Hepatocyte (in vitro differentiated cells): ENCODE results near the gene GLDN. TPM values are rescaled to one million over a fixed set of nuclear protein-coding genes. Genes with fewer than 3 reads are reported as not detected.

Experiments used
- DNase-seq: peaks from one replicate; pipeline ENCODE4 v3.0.0-alpha.2; 2016; ENCODE audit warnings: low spot score
- H2AFZ ChIP-seq: fragments of 200-600 bp; sonication (generic); 2 replicates; pipeline ENCODE4 v1.6.0; 2016; ENCODE audit warnings: antibody characterized with exemption, mild to moderate bottlenecking
- H3K27ac ChIP-seq: fragments of 200-600 bp; sonication (generic); 2 replicates; pipeline ENCODE4 v1.5.1; 2016; ENCODE audit warnings: mild to moderate bottlenecking
- H3K27me3 ChIP-seq: fragments of 200-600 bp; sonication (generic); 2 replicates; pipeline ENCODE4 v1.6.1; 2016
- H3K36me3 ChIP-seq: fragments of 200-600 bp; sonication (generic); replicated peaks from 2 replicates; pipeline ENCODE4 v1.5.1; 2016; ENCODE audit warnings: low read depth; ENCODE audit not compliant: insufficient read depth
- H3K4me1 ChIP-seq: fragments of 200-600 bp; sonication (generic); 2 replicates; pipeline ENCODE4 v1.5.1; 2016; ENCODE audit warnings: mild to moderate bottlenecking, moderate library complexity; ENCODE audit not compliant: insufficient read depth
- H3K4me2 ChIP-seq: fragments of 200-600 bp; sonication (generic); 2 replicates; pipeline ENCODE4 v1.6.0; 2016
- H3K4me3 ChIP-seq: fragments of 200-600 bp; sonication (generic); 2 replicates; pipeline ENCODE4 v1.5.1; 2016; ENCODE audit warnings: mild to moderate bottlenecking
- H3K79me2 ChIP-seq: fragments of 200-600 bp; sonication (generic); 2 replicates; pipeline ENCODE4 v1.6.0; 2017; ENCODE audit warnings: mild to moderate bottlenecking
- H3K9me2 ChIP-seq: fragments of 200-600 bp; sonication (generic); replicated peaks from 2 replicates; pipeline ENCODE4 v1.6.0; 2017; ENCODE audit warnings: mild to moderate bottlenecking; ENCODE audit not compliant: insufficient read depth
- H3K9me3 ChIP-seq: fragments of 200-600 bp; sonication (generic); 2 replicates; pipeline ENCODE4 v1.5.1; 2016; ENCODE audit warnings: low read depth, mild to moderate bottlenecking
- H4K20me1 ChIP-seq: fragments of 200-600 bp; sonication (generic); 2 replicates; pipeline ENCODE4 v1.6.0; 2016; ENCODE audit warnings: mild to moderate bottlenecking; ENCODE audit not compliant: insufficient read depth, poor library complexity, severe bottlenecking
- EZH2 ChIP-seq: fragments of 200-600 bp; sonication (generic); IDR thresholded peaks from 2 replicates; pipeline ENCODE4 v1.6.1; 2016; ENCODE audit warnings: antibody characterized with exemption, mild to moderate bottlenecking, borderline replicate concordance
- EZH2phosphoT487 ChIP-seq: fragments of 200-600 bp; sonication (generic); IDR thresholded peaks from one replicate; pipeline ENCODE4 v1.6.1; 2018; ENCODE audit warnings: antibody characterized with exemption, mild to moderate bottlenecking, low read depth, moderate library complexity; ENCODE audit not compliant: unreplicated experiment, severe bottlenecking
- WGBS: methylation state at CpG from one replicate; pipeline ENCODE4 v1.1.6; 2016; ENCODE audit warnings: low lambda C conversion rate; ENCODE audit errors: missing lambda C conversion rate; 5-methylcytosine and 5-hydroxymethylcytosine counted together
- polyA plus RNA-seq: library from polyadenylated mRNA; unstranded; fragments of >200 nt; fragmentation: Nextera tagmentation; extraction: Ambion mirVana; gene quantifications from 2 replicates; pipeline ENCODE4 v1.2.1, GENCODE V29; 2016
- total RNA-seq: library from RNA; depleted of rRNA; stranded (reverse); fragments of >200 nt; gene quantifications from 2 replicates; pipeline ENCODE4 v1.2.3, GENCODE V29; 2014
- TF ChIP-seq, protein P1 (sequence below): fragments of 200-600 bp; sonication (generic); IDR thresholded peaks from 2 replicates; pipeline ENCODE4 v1.5.1; 2016; ENCODE audit warnings: antibody characterized with exemption, mild to moderate bottlenecking; ENCODE audit not compliant: poor library complexity

GLDN gene
- total and polyA plus RNA-seq, 2 experiments from 2014 or later: 0.07 to 1.8 TPM

DNA sequence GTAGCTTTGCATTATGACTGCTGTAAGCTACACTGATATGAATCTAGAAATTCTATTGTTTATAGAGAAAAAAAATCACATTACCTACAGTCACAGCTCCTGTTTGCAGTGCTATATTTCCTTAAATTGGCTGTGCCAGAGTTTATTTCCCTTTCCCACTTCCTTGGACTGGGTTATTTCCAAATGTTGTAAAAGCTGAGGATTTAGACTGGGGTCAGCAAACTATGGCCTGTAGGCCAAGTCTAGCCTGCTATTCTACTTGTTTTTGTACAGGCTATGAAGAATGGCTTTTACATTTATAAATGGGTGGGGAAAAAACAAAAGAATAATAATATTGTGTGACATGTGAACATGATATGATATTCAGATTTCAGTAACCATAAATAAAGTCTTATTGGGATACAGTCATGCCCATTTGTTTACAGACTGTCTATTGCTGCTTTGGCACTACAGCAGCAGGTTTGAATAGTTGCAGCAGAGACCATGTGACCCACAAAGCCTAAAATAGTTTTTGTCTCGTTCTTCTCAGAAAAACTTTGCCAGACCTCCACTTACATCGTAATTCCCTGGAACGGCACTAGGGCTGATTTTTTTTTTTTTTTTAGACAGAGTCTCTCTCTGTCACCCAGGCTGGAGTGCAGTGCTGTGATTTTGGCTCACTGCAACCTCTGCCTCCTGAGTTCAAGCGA, 7.8 kb downstream of the GLDN start:
- H4K20me1 ChIP-seq: no peaks in the 10 kb centered on the region
- 64% methylated on average over 4 of the region's 4 CpGs for WGBS
- no peaks in the 10 kb centered on the region for H3K79me2 ChIP-seq
- H2AFZ ChIP-seq: no peak overlapping the region
- H3K9me2 ChIP-seq: no peaks in the 10 kb centered on the region
- DNase-seq: no peak
- no peak overlapping the region for H3K4me2 ChIP-seq
- H3K9me3 ChIP-seq: no peaks in the 10 kb centered on the region
- H3K4me3 ChIP-seq: no peak overlapping the region
- no peak overlapping the region for H3K27ac ChIP-seq
- peaks cover 3% of the 10 kb centered on the region for H3K27me3 ChIP-seq
- no peaks in the 10 kb centered on the region for H3K36me3 ChIP-seq
- no peaks in the 10 kb centered on the region for H3K4me1 ChIP-seq
- TF ChIP-seq EZH2phosphoT487: no peak
- no peak for TF ChIP-seq EZH2
- TF ChIP-seq, protein P1, sequence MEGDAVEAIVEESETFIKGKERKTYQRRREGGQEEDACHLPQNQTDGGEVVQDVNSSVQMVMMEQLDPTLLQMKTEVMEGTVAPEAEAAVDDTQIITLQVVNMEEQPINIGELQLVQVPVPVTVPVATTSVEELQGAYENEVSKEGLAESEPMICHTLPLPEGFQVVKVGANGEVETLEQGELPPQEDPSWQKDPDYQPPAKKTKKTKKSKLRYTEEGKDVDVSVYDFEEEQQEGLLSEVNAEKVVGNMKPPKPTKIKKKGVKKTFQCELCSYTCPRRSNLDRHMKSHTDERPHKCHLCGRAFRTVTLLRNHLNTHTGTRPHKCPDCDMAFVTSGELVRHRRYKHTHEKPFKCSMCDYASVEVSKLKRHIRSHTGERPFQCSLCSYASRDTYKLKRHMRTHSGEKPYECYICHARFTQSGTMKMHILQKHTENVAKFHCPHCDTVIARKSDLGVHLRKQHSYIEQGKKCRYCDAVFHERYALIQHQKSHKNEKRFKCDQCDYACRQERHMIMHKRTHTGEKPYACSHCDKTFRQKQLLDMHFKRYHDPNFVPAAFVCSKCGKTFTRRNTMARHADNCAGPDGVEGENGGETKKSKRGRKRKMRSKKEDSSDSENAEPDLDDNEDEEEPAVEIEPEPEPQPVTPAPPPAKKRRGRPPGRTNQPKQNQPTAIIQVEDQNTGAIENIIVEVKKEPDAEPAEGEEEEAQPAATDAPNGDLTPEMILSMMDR: no peak

DNA sequence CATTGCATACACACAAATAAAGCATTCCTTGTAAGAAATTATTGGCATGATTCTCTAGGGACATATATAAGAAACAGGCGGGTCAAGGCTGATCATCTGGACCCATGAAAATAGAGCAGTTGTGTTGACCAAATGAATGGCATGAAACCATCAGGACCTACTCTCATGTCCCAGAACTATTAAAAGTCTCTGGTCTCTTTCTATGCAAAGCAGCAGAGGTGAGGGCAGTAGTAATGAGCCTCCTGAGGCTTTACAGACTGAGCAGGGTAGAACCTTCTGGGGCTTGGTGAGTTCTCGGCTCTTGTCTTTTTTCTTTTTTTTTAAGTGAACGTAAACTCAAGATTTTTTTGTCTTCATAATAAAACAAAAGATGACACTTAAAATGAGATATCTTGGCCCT, 9.3 kb downstream of the GLDN start:
- Histone ChIP-seq H3K4me3 (no peak overlapping the region), H3K27me3 (peaks cover 3% of the 10 kb centered on the region), H4K20me1 (no peaks in the 10 kb centered on the region), H3K27ac (no peak overlapping the region), H2AFZ (no peak overlapping the region), H3K9me3 (no peaks in the 10 kb centered on the region), H3K79me2 (no peaks in the 10 kb centered on the region), H3K4me2 (no peak overlapping the region), H3K4me1 (no peaks in the 10 kb centered on the region), H3K36me3 (no peaks in the 10 kb centered on the region), H3K9me2 (no peaks in the 10 kb centered on the region)
- DNase-seq: no peak
- 94% methylated on average over 3 of the region's 3 CpGs for WGBS
- TF ChIP-seq, protein P1: no peak
- TF ChIP-seq EZH2phosphoT487: no peak
- TF ChIP-seq EZH2: no peak

DNA sequence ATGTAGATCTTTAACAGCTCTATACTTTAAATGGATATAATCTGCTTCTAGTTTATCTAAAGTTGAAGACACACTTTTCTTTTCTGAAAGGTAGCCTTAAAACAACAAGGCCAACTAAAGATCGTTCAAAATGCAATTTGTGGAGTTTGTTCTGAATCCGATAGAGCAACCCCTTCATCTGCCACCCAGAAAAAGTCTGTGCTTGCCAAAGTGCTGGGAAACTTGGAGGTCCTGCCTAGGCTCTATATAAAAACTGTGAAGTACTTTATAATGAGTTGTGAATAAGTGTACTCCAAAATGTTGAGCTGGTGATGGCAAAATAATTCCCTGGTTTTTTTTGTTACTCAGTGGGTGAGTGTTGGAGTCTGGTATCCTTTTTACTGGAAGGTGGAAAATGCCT, 12.5 kb downstream of the GLDN start:
- no peak for TF ChIP-seq EZH2phosphoT487
- TF ChIP-seq, protein P1: no peak
- TF ChIP-seq EZH2: no peak
- no peaks in the 10 kb centered on the region for H3K36me3 ChIP-seq
- no peaks in the 10 kb centered on the region for H3K27me3 ChIP-seq
- no peaks in the 10 kb centered on the region for H3K4me1 ChIP-seq
- no peaks in the 10 kb centered on the region for H3K9me2 ChIP-seq
- no peak for DNase-seq
- WGBS: 46% methylated on average over 2 of the region's 2 CpGs
- no peak overlapping the region for H3K27ac ChIP-seq
- no peak overlapping the region for H3K4me3 ChIP-seq
- no peak overlapping the region for H3K4me2 ChIP-seq
- H3K79me2 ChIP-seq: no peaks in the 10 kb centered on the region
- no peaks in the 10 kb centered on the region for H4K20me1 ChIP-seq
- H3K9me3 ChIP-seq: no peaks in the 10 kb centered on the region
- H2AFZ ChIP-seq: no peak overlapping the region
